HG03280 (cell line): ENCODE results near the gene KCNJ2.
A peak's percentile ranks its signal among the peaks of the same experiment; 100 is the strongest.

Experiments
- ATAC-seq: cut with Tn5 transposase; IDR thresholded peaks from one replicate; pipeline ENCODE4 v1.9.1; 2021; ENCODE audit warnings: mild to moderate bottlenecking, moderate library complexity; ENCODE audit not compliant: unreplicated experiment

KCNJ2 gene

GRCh38 chr17:70158591-70158990 lies 10.7 kb upstream of the KCNJ2 start:
- no peak for ATAC-seq

GRCh38 chr17:70159980-70160379 lies 9.4 kb upstream of the KCNJ2 start:
- no peak for ATAC-seq

DNA sequence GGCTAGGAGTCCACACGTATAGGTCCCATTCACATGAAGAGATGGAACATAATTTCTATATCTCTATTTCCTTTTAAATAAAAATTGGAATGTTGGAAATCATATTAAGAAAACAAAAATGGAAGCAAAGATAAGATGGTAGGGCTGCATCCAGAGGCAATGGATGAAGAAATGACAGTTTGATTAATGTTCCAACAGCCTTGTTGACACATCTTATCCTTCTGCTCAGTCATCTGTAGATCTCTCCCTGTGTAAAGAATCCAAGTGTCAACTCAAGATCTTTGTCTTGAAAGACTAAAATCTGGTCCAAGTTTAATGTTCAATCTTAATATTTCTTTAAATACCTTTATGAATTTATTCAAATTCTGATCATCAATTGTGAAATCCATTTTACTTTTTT lies 7.8 kb upstream of the KCNJ2 start:
- no peak for ATAC-seq

DNA sequence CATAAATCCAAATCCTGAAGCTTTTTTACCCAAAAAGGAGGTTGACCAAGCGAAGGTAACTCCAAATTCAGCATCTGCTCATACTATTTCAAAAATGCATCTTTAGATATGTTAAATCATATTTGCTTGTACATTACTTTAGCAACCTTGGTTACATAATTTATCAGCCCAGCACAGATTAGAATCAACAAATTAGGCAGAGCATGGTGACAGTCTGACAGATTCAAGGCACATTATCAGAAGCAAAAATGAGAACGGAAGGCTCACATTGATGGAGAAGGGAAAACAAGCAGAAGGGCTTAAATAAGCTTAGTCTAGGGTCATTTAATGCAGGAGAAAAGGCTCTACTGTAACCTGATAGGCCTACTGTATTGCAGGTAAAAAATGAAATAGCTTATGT lies 3.9 kb upstream of the KCNJ2 start:
- ATAC-seq, result no peak

- ATAC-seq, result no peak
Measured at GRCh38 chr17:70166615-70167014, 2.7 kb upstream of the KCNJ2 start.

DNA sequence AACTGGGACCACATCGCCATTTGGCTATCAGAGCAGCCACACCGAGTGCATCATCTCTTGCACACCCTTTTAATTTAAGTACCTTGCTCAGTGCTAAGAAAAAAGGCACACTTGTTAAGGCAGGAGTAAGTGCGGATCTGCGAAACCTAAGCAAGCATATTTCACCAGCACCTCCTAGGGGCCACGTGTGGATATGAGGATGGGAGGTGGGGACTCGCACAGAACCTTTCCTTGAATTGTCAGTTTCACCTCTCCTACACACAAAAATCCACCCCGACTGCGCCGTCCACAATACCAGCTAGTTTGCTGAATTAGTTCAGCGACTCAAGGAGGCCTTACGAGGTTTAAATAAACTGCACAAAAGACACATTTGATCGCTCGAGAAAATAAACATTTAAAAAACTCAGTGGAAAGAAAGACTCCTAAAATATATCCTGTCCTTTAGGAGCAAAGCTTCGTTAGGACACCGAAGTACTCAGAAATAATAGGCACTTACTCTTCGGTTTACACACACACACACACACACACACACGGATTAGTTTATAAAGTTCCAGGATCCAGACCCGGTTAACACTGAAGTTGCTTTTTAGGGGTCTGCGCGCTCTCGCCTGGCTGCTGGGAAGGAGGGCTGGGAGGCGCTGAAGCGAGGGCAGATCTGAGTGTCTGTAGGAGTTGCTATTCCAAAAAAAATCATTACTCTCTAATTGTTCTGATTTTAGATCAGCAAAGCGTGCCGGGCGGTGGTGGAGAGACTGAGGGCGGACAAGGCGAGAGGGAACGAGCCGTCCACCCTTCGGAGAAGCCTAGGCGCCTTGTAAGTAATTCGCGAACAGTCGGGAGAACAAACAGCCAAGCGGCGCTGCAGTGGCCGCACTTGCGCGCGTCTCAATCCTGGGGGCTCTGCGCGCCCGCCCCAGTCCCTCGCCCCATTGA lies 1.0 kb upstream of the KCNJ2 start:
- peak; percentile 22 for ATAC-seq

DNA sequence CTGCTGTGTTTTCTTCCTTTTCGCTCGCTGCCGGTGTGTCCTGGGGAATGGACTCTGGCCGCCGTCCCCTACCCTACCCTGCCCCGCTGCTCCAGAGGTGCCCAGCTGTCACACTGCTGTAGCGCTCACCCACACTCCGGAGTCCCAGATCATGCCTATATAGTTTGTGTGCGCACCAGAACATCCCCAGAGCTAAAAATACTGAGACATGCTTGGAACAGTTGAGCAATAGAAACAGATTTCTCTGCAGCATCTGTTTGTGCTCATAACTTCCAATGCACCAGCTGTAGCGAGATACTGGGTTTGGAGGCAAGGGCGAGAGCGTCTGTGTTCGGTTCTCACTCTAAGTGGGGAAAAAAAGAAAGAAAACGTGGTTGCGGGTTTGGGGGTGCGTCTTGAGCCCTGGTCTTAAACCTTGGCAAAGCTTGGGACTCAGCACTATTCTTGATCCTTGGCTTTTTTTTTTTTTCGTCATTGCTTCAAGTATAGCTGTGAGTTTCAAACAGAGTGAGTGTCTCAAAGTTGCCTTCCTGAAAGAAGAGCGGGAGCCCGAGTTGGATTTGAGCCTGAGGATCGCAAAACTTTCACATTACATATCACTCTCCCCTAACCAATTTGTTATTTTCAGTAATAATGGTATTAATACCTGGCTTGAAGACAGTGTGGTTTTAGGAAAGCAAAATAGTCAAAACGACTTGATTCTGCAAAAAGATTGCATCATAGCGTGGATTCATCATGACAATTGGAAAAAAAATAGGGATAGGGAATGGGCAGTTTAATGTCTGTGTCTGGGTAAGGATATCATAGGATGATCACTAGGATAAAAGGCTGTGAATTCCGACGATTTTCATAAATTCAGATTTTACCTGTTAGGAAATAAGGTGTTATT lies 621 bp downstream of the KCNJ2 start:
- no peak for ATAC-seq

GRCh38 chr17:70171159-70171558 lies 1.8 kb downstream of the KCNJ2 start:
- no peak for ATAC-seq

GRCh38 chr17:70172449-70172848 lies 3.1 kb downstream of the KCNJ2 start:
- no peak for ATAC-seq

DNA sequence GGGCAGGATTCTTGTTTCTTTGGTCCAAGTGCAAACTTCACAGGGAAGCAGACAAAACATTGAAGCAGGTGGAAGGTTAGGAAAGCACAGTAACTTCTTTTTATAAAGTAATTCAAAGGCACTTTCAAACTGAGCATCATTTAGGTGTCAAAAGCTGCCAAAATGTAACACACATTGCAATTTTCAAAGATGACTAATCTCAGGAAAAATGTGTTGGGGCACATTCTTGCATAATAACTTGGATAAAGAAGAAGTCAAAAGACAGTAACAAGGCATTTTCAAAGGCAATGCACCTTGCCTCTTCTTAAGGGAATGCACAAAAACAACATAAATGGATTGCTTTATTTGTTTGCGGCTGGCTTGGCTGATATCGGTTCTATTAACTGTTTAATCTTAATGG lies 3.6 kb downstream of the KCNJ2 start:
- ATAC-seq, result no peak

DNA sequence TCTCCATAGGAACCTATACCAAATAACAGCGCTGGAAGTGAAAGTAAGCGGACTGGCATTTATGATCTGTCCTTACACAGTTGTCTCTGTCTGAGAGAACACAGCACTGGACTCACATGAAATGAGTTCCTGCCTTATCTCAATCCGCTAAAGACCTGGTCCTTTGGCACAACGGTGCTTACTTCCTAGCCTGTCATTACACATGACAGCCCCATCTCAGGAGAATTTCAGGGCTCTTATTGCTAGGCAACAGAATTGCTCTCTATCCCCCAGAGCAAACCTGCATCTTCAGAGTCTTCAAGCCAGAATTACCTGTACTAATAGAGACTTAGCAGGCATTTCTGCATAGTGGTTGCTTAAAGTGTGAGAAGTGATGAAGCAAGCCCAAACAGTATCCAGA lies 4.3 kb downstream of the KCNJ2 start:
- no peak for ATAC-seq

DNA sequence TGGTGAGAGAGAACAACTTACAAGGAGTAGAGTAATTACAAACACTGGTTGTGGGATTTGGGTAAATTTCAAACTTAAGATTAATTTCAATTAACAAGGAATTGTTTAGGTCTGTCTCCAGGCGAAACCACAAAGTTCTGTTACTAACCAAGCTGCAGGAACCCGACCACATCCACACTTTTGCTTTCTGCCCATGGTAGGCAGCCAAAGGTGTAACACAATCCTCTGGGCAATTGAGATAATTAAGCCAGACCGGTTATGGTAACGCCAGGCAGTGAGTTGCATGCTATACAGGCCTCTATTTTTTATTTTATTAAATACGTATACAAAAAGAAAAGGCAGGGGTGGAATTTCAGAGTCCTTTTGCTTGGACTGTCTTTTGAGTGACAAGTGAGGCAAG lies 12.0 kb downstream of the KCNJ2 start:
- no peak for ATAC-seq

DNA sequence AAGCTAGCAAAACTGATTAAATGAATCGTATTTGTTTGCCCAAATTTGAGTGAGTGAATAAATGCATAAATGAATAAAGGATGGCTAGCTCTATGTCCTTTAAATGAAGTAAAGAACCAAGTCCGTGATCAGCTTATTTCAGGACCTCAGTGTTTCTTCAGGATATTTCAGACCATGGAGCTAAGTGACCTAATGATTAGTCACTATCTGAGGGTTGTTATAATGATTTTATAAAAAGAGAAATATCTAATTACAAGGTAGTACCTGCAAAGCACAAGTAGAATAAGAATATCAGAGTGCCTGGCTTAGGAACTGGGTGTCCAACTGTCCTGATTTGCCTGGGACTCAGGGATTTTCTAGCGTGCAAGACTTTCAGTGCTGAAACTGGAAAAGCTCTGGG lies 12.5 kb downstream of the KCNJ2 start:
- no peak for ATAC-seq

- ATAC-seq, result no peak
Measured at GRCh38 chr17:70183508-70183907, 14.2 kb downstream of the KCNJ2 start.

- no peak for ATAC-seq
Measured at GRCh38 chr17:70184207-70184606, 14.9 kb downstream of the KCNJ2 start.

- no peak for ATAC-seq
Measured at GRCh38 chr17:70184770-70185169, 15.4 kb downstream of the KCNJ2 start.

GRCh38 chr17:70185285-70185684 lies 16.0 kb downstream of the KCNJ2 start:
- no peak for ATAC-seq

- ATAC-seq, result no peak
Measured at GRCh38 chr17:70187383-70187782, 18.1 kb downstream of the KCNJ2 start.

- no peak for ATAC-seq
Measured at GRCh38 chr17:70190959-70191805, 21.9 kb downstream of the KCNJ2 start.

DNA sequence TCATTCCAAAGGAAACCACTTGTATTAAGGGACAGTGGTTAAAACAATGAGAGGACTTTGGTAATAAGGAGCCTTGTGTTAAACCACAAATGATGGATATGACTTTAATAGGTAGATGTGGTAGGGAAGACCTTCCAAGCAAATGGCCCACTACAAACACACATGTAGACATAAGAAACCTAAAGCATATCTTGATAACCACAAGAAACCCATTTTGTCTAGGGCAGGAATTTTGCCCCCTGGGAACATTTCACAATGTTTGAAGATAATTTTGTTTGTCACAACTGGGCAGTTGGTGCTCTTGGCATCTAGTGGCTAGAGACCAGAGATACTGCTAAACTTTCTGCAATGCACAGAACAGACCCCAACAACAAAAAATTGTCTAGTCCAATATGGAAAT lies 25.8 kb downstream of the KCNJ2 start:
- no peak for ATAC-seq

GRCh38 chr17:70201872-70202419 lies 32.6 kb downstream of the KCNJ2 start:
- no peak for ATAC-seq
